WERI-Rb-1 (cell line): ENCODE data around the gene KLK6.

Experiments used
- DNase-seq: peaks from one replicate; pipeline ENCODE4 v3.0.0-alpha.2; 2020
- H3K27ac ChIP-seq: fragments of 250-450 bp; sonication (Bioruptor Pico); 2 replicates; pipeline ENCODE4 v1.5.1; 2020; ENCODE audit warnings: mild to moderate bottlenecking, moderate library complexity
- H3K27me3 ChIP-seq: fragments of 250-450 bp; sonication (Bioruptor Pico); 2 replicates; pipeline ENCODE4 v1.5.1; 2021; ENCODE audit warnings: mild to moderate bottlenecking, low read depth, moderate library complexity; ENCODE audit not compliant: insufficient read depth, severe bottlenecking
- H3K36me3 ChIP-seq: fragments of 250-450 bp; sonication (Bioruptor Pico); 2 replicates; pipeline ENCODE4 v1.5.1; 2020; ENCODE audit warnings: mild to moderate bottlenecking, moderate library complexity
- H3K4me3 ChIP-seq: 2 replicates; pipeline ENCODE4 v1.5.1; 2011; ENCODE audit warnings: low read depth, mild to moderate bottlenecking, control low read depth, low read length
- H3K9me3 ChIP-seq: fragments of 250-450 bp; sonication (Bioruptor Pico); 2 replicates; pipeline ENCODE4 v1.5.1; 2021; ENCODE audit warnings: mild to moderate bottlenecking, moderate library complexity; ENCODE audit not compliant: severe bottlenecking
- CTCF ChIP-seq: IDR thresholded peaks from 2 replicates; pipeline ENCODE4 v1.5.1; 2011; ENCODE audit warnings: low read depth, mild to moderate bottlenecking, control low read depth, inconsistent platforms, low read length

Gene KLK6

GRCh38 chr19:50959731-50960500, 9.5 kb downstream of the KLK6 start:
- peaks cover 69% of the 10 kb centered on the region for H3K27me3 ChIP-seq
- no peak overlapping the region for H3K27ac ChIP-seq
- no peak for DNase-seq
- no peak overlapping the region for H3K4me3 ChIP-seq
- H3K9me3 ChIP-seq = no peaks in the 10 kb centered on the region
- H3K36me3 ChIP-seq = no peaks in the 10 kb centered on the region
- TF ChIP-seq CTCF = no peak

GRCh38 chr19:50957587-50957986, 11.8 kb downstream of the KLK6 start:
- H3K27me3 ChIP-seq = peaks cover 72% of the 10 kb centered on the region
- no peak overlapping the region for H3K27ac ChIP-seq
- no peak for TF ChIP-seq CTCF
- H3K4me3 ChIP-seq = no peak overlapping the region
- H3K36me3 ChIP-seq = no peaks in the 10 kb centered on the region
- no peak for DNase-seq
- H3K9me3 ChIP-seq = no peaks in the 10 kb centered on the region

- no peak within 1 kb of the TSS for H3K4me3 ChIP-seq
- H3K9me3 ChIP-seq = peaks cover 3% of the 10 kb centered on the region
- DNase-seq = no peak
- no peak for TF ChIP-seq CTCF
- peaks cover 72% of the 10 kb centered on the region for H3K27me3 ChIP-seq
- no peak within 1 kb of the TSS for H3K27ac ChIP-seq
- no peaks in the 10 kb centered on the region for H3K36me3 ChIP-seq
These were observed 16.5 kb downstream of the KLK6 start, which contains the start of gene KLK5 for GRCh38 chr19:50952910-50953309. Gene KLK5 (minus strand): TSS chr19:50953038. CDS start chr19:50952657, 381 bp downstream.

GRCh38 chr19:50949861-50950260, 19.5 kb downstream of the KLK6 start:
- Histone ChIP-seq H3K4me3 (no peak overlapping the region), H3K27ac (no peak overlapping the region), H3K9me3 (peaks cover 3% of the 10 kb centered on the region), H3K36me3 (no peaks in the 10 kb centered on the region), H3K27me3 (peaks cover 67% of the 10 kb centered on the region)
- DNase-seq = no peak
- TF ChIP-seq CTCF = no peak

GRCh38 chr19:50947123-50947522, 22.3 kb downstream of the KLK6 start:
- no peak overlapping the region for H3K27ac ChIP-seq
- peaks cover 3% of the 10 kb centered on the region for H3K9me3 ChIP-seq
- DNase-seq = no peak
- H3K4me3 ChIP-seq = no peak overlapping the region
- no peak for TF ChIP-seq CTCF
- H3K36me3 ChIP-seq = no peaks in the 10 kb centered on the region
- peaks cover 65% of the 10 kb centered on the region for H3K27me3 ChIP-seq

- Histone ChIP-seq H3K4me3 (no peak overlapping the region), H3K27ac (no peak overlapping the region), H3K9me3 (no peaks in the 10 kb centered on the region), H3K27me3 (peaks cover 54% of the 10 kb centered on the region), H3K36me3 (no peaks in the 10 kb centered on the region)
- DNase-seq = no peak
- TF ChIP-seq CTCF = no peak
These were observed 24.6 kb downstream of the KLK6 start for GRCh38 chr19:50944795-50945194.
